Stimulated activated CD4-positive, alpha-beta T cell treated with anti-CD3 and anti-CD28 coated beads, Interleukin-4, amount 100 ng/mL, for 4 hours (primary cell): ENCODE measurements around the gene RABIF.
A peak's percentile ranks its signal among the peaks of the same experiment; 100 is the strongest.
"Not testable (repeated sequence)": the region's sequence is repeated elsewhere in the genome, so short reads cannot be mapped to it uniquely, and the experiment has no call there.

ENCODE experiments used
- DNase-seq, 2 experiments: peaks; one replicate each; pipeline ENCODE4 v3.0.0-alpha.2; 2020

Gene RABIF

GRCh38 chr1:202888531-202889360, at the start of gene RABIF:
Gene RABIF, minus strand, starts transcription at chr1:202889149. Its CDS starts 51 bp downstream, at chr1:202889098.
- peak; percentile 95 for DNase-seq

- no peak for DNase-seq
These were observed 49.5 kb upstream of the RABIF start for GRCh38 chr1:202938287-202938925.

GRCh38 chr1:202936409-202936808, 47.5 kb upstream of the RABIF start:
- DNase-seq: not testable (repeated sequence)

GRCh38 chr1:202935844-202936243, 46.9 kb upstream of the RABIF start:
- DNase-seq: no peak

- no peak for DNase-seq
These were observed 45.8 kb upstream of the RABIF start for GRCh38 chr1:202934755-202935154.

- no peak for DNase-seq
These were observed 43.5 kb upstream of the RABIF start for GRCh38 chr1:202932476-202932875.

GRCh38 chr1:202926581-202927491, 37.9 kb upstream of the RABIF start, which contains the start of gene KLHL12:
Gene KLHL12, minus strand, starts transcription at chr1:202927234. Its CDS starts 2,072 bp downstream, at chr1:202925162.
- peak; percentile 94 for DNase-seq

- DNase-seq: no peak
These were observed 34.6 kb upstream of the RABIF start for GRCh38 chr1:202923533-202923932.

GRCh38 chr1:202919615-202920014, 30.7 kb upstream of the RABIF start:
- DNase-seq: no peak

GRCh38 chr1:202915146-202915545, 26.2 kb upstream of the RABIF start:
- DNase-seq: no peak

GRCh38 chr1:202912476-202912875, 23.5 kb upstream of the RABIF start:
- DNase-seq: not testable (repeated sequence)

GRCh38 chr1:202909494-202909893, 20.5 kb upstream of the RABIF start:
- DNase-seq: no peak

- no peak for DNase-seq
These were observed 20.0 kb upstream of the RABIF start for GRCh38 chr1:202908998-202909397.

GRCh38 chr1:202905331-202905730, 16.4 kb upstream of the RABIF start:
- DNase-seq: no peak

GRCh38 chr1:202903808-202904207, 14.9 kb upstream of the RABIF start:
- not testable (repeated sequence) for DNase-seq

- no peak for DNase-seq
These were observed 12.6 kb upstream of the RABIF start for GRCh38 chr1:202901555-202901954.

GRCh38 chr1:202892501-202892900, 3.6 kb upstream of the RABIF start:
- DNase-seq: no peak

GRCh38 chr1:202890392-202890791, 1.4 kb upstream of the RABIF start:
- no peak for DNase-seq

- no peak for DNase-seq
These were observed 773 bp downstream of the RABIF start for GRCh38 chr1:202888221-202888530.

- DNase-seq: no peak
These were observed 7.9 kb downstream of the RABIF start for GRCh38 chr1:202880961-202881460.

- no peak for DNase-seq
These were observed 8.9 kb downstream of the RABIF start for GRCh38 chr1:202880062-202880461.

- no peak for DNase-seq
These were observed 9.8 kb downstream of the RABIF start for GRCh38 chr1:202879128-202879527.

GRCh38 chr1:202873026-202873425, 15.9 kb downstream of the RABIF start:
- no peak for DNase-seq
